COR-L47 (cell line): ENCODE results near the gene MAPK14.

Experiments used
- DNase-seq: peaks from one replicate; lab custom pipeline; 2025; lab: John Stamatoyannopoulos, UW

The MAPK14 gene

DNA sequence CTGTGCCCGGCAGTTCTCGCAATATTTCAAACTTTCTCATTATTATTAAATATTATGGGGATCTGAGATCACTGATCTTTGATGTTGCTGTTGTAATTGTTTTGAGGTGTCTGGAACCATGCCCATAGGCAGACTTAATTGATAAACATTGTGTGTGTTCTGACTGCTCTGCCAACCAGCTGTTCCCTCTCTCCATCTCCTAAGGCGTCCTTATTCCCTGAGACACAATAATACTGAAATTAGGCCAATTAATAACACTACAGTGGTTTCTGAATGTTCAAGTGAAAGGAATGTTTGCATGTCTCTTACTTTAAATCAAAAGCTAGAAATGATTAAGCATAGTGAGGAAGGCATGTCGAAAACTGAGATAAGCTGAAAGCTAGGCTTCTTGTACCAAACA lies 7.6 kb downstream of the MAPK14 start:
- no peak for DNase-seq

DNA sequence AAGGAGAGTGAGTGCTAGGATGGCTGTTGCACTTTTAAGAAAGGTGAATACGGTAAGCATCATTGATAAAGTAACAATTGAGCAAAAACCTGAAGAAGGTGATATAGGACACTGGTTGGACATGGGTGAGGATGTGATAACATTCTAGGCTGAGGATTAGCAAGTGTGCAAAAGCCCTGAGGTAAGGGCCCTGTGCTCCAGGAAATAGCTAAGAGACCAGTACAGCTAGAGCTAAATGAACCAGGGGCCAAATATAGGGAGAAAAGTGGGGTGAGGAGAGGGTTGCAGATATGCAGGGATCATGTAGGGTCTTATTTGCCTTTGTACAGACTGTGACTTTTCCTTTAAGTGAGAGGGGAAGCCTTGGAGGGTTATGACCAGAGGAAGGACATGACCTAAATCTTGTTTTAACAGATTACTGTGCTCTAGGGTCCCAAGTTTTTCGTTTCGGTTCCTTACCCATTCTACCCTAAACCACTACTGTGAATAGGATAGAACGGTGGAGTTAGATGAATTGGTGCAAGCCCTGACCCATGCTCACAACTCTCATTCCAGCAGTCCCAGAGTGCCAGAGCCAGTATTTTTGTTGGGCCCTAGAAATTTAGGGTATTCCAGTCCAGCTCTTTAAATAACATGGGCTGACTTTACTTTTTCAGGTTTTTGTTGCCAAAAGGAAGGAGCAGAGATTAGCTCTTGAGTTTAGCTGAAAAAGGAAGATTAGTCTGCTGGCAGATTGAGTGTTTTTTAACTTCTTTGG lies 10.7 kb downstream of the MAPK14 start:
- no peak for DNase-seq

DNA sequence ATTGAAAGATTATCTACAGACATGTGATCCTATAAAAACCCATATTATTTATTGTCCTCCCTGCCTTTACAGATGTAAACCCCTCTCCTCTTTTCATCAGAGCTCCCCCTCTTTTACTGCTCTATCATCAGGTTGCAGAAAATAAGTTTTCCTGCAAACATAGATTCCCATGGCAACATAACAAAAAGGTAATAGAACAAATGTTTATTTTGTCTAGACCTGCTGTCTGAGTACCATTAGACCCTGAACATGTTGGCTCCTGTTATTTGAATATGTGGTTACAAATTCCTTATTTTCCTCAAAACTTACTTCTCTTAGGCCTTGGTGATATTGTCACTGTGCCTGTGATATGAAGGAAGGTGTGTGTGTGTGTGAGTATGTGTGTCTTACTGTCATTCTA lies 11.5 kb downstream of the MAPK14 start:
- no peak for DNase-seq

DNA sequence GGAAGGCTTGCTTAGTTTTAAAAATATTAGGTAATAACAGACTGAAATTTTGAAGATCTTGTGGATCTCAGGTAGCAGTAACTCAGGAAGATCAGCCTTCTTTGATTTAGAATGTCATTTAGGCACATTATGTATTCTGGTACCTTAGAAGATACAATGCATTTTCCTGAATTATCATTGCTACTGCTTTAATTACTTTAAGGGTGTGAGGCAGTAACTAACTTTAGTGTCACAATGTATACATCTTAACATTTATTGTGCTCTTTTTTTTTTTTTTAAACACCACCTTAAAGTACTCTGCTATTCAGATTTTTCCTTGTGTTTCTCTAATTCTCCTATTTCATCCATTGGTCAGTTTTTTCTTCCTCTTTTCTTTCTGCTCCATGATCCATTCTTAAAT lies 13.3 kb downstream of the MAPK14 start:
- no peak for DNase-seq

DNA sequence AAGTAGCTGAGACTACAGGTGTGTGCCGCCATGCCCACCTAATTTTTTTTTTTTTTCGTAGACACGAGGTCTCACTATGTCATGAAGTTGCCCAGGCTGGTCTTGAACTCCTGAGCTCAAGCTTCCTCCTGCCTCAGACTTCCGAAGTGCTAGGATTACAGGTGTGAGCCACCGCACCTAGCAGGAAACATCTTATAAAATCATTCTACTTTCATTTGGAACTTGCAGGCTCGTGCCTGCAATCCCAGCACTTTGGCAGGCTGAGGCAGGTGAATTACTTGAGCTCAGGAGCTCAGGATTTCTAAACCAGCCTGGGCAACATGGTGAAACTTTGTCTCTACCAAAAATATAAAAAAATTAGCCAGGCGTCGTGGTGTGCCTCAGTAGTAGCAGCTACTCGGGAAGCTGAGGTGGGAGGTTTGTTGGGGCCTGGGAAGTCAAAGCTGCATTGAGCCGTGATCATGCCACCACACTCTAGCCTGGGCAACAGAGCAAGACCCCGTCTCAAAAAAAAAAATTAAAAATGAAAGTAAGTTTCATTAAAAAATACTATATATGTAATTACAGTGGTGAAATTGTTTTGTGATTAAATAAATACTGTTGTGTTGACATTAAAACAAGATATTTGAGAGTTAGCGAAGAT lies 15.1 kb downstream of the MAPK14 start:
- DNase-seq = no peak

DNA sequence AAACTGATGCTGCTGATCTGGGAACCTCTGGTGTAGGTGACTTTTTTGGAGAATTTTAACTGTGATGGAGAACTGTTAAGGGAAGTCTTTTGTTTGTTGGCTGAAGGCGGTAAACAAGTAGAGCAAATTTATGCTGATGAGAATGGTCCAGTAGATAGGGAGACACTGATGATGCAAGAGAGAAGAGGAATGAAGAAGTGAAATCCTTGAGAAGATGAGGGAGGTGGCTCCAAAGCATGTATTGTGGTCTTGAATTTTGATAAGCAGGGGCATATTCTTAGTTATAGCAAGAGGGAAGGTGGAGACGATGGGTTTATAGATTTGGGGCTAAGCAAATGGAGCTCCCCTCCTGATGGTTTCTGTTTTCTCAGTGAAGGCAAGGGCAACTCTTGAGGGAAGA lies 22.0 kb downstream of the MAPK14 start:
- DNase-seq = no peak

DNA sequence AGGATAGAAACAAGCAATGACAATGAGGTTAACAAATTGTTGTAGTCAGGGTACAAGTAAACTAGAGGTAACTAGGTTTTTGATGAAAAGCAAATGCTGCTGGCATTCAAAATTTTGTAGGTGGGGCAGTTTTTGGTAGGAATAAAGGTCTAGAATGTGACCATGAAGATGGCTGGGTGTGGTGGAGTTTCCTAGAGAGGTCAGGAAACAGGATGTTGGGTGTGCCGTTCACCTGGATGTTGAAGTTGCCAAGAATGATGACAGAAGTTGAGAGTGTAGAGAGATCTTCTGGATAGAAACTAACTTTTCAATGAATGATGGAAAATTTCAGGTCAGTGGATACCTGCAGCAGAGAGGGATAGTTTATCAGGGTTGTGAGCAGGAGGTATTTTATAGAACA lies 22.7 kb downstream of the MAPK14 start:
- no peak for DNase-seq

DNA sequence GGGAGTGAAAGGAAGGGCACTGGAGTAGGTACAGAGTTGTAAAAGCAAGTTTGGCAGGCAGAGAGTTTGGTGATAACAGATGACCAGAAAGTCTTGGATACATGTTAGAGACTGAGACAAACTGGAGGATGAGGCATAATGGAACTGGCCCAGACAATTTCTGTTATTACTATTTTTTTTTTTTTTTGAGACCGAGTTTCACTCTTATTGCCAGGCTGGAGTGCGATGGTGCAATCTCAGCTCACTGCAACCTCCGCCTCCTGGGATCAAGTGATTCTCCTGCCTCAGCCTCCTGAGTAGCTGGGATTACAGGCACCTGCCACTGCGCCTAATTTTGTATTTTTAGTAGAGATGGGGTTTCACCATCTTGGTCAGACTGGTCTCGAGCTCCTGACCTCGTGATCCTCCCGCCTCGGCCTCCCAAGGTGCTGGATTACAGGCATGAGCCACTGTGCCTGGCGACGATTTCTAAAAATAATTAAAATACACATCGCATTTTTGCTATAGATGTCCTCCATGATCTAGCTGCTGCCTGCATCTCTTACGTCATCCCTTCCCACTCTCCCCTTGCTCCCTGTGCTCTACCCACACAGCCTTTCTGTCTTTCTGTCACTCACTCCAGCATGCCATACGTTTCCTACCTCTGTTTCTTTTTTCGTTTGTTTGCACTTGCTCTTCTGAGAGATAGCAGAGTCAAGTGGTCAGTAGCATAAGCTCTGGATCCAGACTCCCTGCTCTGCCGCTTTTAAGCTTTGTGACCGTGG lies 23.5 kb downstream of the MAPK14 start:
- no peak for DNase-seq

DNA sequence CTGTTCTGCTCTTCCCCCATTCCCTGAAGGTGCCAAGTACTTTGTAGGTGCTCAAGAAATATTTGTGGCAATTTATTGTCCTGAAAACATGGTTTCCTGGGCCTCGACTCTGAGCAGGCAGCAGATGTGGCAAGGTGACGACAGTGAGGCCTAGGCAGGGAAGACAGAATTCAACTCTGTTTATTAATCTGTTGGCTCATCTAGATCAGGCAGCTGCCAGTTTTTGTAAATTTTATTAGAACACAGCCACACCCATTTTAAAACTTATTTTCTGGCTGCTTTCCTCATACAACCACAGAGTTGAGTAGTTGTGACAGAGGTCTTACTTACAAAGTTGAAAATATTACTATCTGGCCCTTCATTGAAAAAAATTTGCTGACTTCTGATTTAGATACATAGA lies 24.5 kb downstream of the MAPK14 start:
- no peak for DNase-seq

DNA sequence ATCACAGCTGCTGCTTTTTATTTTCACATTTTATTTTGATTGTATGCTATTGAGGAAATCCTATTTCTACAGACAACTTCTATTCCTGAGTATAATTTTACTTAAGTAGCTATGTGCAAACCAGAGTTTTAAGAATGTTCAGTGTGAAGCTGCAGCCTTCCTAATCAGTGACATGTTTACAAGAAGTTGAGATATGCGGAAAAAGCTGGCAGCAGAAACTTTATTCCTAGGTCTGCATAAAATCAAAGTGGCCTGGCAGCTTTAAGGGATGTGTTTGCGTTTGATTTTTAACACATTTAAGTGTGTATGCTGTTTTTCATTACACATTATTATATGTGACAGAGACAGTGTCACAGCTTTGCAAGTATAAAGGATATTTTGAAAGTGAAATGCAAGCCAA lies 26.3 kb downstream of the MAPK14 start:
- DNase-seq = no peak

DNA sequence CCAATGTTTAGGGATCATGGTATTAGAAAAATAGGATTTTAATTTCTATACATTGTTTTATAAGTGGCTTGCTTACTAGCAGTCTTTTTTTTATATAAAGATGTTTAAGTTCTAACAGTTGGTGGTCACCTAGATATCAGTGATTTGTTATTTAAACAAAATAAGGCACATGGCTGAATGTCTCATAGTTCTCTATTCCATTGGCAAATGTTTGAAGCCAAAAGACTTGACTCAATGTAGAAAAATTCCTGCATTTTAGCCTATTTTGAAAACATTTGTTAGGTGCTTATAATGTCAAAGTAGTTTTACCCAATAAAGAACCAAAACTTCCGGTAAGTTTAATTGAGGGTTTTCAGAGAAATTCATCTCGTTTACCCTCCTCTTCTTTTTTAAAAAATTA lies 26.8 kb downstream of the MAPK14 start:
- no peak for DNase-seq

DNA sequence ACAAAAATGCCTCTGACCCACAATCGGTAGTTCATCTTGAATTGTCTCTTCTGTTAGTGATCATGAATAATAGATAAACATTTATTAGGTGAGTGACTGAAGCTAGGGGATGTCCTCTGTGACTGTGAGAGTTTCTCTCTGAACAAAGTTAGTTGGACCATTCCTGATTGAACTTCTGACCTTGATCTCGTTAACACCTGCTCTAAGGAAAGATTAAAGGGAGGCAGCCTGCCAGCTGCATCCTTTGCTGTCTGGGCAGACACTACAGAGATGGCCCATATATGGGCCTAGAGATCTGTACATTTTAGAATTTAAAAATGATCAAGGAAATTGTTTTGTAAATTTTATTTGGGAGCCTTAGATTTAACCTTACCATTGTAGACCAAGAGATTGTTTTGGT lies 27.3 kb downstream of the MAPK14 start:
- no peak for DNase-seq

DNA sequence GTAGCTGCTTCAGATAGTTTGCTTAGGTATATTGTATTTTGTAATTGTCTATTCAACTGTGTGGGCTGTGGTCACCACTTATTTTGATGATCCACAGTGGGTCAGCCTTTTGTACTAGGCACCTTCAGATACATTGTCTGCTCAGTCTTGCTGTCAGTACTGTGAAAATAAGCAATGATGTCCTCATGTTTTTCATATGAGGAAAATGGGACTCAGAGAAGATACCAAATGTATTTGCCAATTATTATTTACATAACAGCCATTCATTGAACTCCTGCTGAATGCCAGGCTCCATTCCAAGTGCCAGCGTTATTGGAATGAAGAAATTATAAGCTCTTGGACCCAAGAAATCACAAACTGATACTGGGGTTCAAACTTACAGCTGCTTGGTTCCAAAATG lies 28.6 kb downstream of the MAPK14 start:
- DNase-seq = no peak

DNA sequence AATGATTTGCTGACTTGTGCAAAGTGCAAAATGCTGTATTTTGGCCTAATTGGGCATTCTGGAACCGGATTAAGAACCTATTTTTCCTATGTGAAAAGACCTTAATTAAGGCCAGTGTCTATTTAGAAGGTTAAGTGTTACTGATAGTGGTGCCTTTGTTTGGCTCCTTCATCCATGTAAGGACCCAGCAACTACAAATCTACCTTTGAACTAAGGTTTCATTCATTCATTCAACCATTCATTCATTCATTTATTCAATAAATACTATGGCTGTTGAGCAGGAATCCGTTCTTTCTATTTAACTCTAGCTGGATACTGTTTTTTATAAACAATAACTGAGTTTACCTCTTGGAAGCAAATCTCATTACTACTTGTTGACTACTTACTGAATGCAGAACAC lies 33.6 kb downstream of the MAPK14 start:
- no peak for DNase-seq

DNA sequence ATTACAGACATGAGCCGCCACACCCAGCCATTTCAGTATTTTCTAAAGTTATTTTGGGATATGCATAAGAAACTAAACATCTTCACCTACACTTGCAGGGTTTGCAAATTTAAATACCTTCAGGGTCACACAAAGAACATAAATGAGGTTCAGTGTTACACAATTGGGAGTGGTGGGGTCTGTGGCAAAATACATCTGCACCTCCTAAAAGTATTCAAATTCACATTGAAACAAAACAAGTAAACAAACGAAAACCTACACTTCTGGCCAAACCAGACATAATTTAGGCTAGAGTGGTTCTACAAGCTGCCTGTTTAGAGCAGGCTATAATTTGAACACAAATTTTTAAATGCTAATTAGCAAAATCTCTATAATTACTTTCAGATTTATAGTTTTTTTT lies 34.6 kb downstream of the MAPK14 start:
- DNase-seq = no peak

DNA sequence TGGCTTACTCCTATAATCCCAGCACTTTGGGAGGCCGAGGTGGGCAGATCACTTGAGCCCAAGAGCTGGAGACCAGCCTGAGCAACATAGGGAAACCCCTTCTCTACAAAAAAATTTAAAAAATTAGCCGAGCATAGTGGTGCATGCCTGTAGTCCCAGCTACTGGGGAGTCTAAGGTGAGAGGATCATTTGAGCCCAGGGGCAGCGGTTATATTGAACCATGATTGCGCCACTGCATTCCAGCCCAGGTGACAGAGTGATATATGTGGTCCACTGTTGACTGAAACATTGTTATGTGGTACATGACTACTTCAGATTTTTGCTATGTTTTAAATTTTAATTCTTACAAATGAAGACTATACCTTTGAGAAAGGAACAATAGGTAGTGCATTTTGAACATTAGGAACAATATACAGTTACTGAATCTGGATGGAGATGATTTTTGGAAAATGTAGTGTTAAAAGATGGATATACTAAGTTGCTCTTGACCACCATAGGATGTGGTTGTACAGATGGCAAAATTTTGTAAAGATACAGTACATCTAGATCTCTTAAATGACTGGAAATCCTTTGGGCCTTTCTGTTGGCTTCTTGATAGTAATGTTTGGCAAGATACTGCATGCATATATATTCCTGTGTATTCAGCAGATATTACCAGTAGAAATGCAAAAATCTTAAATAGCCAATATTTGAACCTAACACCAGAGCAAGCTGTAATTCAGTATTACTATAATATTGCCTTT lies 35.9 kb downstream of the MAPK14 start:
- DNase-seq = no peak

DNA sequence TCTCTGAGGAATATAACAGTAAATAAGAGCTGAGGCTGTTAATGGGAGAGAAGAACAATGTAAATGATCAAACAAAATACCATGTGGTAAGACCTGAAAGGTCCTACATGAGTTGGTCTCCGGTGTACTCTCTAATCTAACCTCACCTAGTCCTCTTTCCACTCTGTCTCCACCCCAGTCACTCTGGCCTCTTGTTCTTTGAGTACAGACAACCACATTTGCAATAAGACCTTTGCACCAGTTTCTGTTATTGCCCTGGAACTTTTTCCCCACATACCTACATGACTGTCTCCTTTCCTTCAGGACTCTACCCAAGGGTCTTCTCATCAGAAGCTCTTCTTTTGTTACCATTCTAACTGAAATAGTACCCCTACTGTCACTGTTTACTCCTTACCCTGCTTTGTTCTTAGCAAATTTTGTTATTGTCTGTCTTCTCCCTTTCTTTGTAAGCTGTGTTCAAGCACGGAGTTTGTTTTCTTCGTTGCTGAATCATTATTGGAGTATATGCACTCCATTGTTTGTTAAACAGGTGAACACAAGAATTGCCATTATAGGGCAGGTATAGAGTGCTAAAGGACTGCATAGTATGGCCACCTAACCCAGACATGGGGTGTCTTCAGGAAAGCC lies 37.3 kb downstream of the MAPK14 start:
- DNase-seq = no peak

DNA sequence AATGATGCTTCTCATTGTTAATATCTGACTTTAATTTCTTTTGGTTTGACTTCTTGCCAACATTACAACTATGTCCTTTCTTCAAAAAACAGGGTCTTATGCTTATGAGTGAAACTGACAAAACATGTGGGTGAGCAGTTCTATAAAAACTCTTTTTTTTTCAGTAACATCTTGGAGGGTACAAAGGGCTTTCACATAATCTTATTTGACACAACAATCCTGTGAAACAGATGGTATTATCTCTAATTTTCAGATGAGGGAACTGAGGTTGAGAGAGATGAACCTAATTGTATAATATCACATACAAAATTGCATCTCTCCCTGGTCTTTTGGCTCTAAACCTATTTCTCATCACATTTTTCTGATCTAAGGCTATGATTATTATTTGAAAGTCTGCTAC lies 38.3 kb downstream of the MAPK14 start:
- no peak for DNase-seq

DNA sequence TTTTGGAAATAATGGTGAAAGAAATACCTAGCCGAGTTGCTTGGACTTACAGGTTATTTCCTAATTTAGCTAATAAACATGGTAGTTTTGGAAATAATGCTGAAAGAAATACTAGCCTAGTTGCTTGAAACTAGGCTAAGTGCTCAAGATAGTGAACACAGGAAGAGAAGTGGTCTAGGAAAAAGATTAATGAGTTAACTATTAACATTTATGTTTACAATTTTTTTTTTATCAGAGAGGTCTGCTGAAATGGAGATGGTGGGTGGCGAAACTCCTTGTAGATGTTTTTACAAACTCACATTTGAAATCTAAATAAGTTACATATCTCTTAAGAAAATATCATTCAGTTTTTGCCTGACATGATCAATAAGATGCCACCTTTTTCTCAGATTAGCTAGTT lies 39.2 kb downstream of the MAPK14 start:
- DNase-seq = no peak

DNA sequence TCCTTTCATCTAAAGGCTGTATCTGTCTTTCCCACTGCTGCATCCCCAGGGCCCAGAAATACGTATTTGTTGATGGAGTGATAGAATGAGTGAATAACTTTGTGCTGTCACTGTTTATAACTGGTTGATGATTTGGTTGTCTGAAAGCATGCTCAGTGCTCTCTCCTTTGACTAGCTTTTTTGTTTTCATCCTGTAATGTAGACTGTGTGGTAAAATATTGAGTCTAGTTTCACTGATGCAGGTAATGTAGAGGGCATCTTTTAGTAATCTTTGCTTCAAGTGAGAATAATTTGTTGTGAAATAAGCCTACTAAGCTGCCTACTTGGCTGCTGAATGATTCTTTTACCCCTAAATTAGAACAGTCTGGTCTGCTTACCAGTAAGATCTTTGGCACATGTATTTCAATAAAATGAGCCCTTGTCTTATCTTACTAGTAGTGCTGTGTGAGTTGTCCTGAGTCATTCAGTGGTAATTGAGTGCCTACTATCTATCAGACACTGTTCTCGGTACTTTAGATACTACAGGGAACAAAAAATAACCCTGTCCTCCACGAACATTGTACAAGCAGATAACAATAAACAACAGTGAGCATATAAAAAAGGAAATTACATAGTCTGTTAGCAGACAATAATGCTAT lies 39.9 kb downstream of the MAPK14 start:
- DNase-seq = no peak

DNA sequence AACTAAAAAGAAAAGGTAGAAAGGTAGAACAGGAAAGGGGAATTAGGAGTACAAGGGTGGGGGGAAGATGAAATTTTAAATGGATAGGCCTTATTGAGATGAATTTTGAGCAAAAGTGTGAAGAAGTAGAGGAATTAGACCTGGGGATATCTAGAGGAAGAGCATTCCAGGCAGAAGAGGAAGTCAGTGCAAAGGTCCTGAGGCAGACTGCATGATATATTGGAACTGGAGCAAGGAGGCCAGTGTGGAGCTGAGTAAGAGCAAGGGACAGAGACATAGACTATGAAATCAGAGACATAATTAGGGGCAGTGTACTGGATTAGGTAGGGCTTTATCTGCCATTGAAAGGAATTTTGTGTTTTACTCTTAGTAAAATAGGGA lies 40.4 kb downstream of the MAPK14 start:
- no peak for DNase-seq

DNA sequence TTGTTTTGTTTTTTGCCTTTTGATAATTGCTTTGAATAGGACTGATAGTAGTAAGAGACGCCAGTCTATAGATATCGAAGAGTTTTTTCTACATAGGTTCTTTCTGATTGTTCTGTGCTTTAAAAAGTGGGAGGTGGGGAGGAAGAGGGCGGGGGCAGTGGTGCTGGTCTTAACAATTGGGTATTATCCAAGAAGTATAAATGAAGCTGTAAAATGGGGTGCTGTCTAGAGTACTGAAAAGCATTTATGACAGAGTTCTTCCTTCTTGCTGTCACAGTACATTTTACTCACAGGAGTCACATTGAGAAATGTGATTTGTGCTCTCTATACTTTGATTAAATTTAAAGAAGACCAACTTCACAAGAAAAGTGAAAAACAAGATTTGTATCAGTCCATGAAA lies 41.0 kb downstream of the MAPK14 start:
- no peak for DNase-seq
